AG09319 (cell line): ENCODE results near the gene CFAP45.

Source experiments
- DNase-seq: peaks from one replicate; pipeline ENCODE4 v3.0.0-alpha.2; 2010; ENCODE audit warnings: low read depth; ENCODE audit errors: extremely low read depth
- TF ChIP-seq, protein P1 (sequence below): IDR thresholded peaks from 2 replicates; pipeline ENCODE4 v1.5.1; 2011; ENCODE audit warnings: low read depth, mild to moderate bottlenecking, inconsistent platforms, low read length, moderate library complexity

The CFAP45 gene, protein sequence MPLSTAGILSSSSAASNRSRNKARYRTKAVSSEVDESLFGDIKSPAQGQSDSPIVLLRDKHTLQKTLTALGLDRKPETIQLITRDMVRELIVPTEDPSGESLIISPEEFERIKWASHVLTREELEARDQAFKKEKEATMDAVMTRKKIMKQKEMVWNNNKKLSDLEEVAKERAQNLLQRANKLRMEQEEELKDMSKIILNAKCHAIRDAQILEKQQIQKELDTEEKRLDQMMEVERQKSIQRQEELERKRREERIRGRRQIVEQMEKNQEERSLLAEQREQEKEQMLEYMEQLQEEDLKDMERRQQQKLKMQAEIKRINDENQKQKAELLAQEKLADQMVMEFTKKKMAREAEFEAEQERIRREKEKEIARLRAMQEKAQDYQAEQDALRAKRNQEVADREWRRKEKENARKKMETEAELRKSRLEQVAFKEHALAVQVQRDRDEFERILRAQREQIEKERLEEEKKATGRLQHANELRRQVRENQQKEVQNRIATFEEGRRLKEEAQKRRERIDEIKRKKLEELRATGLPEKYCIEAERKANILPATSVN

DNA sequence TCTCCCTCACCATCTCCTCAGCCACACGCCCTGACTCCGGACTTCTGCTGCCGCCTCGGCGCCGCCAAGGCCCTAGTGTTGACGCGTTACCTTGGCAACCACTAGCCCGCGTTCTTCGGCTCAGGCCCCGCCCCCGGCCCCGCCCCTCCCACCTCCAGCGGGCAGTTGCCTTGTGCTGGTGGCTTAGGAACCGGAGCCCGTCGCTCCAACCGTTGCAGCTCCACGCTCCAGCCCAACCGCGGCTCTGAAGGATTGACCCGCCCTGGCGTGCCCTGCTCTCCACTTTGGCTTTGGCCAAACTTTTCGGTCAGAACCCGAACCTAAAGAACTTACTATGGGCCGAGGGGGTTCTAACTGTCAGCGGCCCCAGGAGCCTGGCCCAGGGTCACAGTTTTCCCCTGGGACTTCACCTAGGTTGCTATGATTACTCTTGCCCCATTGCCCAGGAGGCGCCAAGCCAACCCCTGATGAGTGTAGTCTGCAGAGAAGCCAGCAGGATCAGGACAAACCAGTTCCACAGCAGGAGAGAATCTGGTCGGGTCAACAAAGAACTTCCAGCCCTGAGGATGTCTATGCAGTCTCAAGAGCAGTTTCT is at the start of gene CFAP45:
Gene CFAP45, minus strand, starts transcription at position 80 of the 595 bp plus-strand sequence. Its CDS starts 67 bp downstream, at position 13.
- TF ChIP-seq, protein P1, sequence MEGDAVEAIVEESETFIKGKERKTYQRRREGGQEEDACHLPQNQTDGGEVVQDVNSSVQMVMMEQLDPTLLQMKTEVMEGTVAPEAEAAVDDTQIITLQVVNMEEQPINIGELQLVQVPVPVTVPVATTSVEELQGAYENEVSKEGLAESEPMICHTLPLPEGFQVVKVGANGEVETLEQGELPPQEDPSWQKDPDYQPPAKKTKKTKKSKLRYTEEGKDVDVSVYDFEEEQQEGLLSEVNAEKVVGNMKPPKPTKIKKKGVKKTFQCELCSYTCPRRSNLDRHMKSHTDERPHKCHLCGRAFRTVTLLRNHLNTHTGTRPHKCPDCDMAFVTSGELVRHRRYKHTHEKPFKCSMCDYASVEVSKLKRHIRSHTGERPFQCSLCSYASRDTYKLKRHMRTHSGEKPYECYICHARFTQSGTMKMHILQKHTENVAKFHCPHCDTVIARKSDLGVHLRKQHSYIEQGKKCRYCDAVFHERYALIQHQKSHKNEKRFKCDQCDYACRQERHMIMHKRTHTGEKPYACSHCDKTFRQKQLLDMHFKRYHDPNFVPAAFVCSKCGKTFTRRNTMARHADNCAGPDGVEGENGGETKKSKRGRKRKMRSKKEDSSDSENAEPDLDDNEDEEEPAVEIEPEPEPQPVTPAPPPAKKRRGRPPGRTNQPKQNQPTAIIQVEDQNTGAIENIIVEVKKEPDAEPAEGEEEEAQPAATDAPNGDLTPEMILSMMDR = no peak
- no peak for DNase-seq

DNA sequence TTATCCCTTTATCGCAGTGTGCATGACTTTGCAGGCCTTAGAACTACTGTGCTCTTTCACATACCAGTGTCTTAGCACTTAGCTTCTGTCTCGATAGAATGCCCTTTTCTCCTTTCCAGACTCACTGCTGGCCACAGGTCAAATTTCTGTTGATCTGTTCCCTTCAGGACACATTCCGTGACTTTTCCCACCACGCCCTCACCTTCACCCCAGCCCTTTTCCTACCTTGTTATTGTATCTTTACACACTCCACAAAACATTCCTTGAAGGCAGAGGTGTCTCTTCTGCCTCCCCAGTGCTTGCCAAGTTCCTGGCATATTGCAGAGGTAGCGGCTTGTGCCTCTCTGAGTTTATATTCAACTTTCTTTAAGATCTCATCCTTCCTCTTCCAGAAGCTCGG is 49.2 kb upstream of the CFAP45 start:
- TF ChIP-seq, protein P1 = no peak
- no peak for DNase-seq

DNA sequence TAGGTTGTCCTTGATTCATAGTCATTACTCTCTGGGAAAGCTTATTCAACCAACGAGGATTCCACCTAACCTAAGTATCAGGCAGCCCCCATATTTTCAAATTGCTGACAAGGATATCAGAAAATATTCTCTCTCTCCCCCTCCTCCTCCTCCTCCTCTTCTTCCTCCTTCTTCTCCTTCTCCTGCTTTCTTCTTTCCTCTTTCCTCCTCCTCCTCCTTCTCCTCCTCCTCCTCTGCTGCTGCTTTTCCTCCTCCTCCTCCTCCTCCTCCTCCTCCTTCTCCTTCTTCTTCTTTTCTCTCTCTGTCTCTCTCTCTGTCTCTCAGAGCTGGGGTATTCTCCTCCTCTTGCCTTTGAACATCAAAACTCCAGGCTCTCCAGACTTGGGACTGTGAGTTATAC is 48.0 kb upstream of the CFAP45 start:
- no peak for DNase-seq
- TF ChIP-seq, protein P1 = no peak

DNA sequence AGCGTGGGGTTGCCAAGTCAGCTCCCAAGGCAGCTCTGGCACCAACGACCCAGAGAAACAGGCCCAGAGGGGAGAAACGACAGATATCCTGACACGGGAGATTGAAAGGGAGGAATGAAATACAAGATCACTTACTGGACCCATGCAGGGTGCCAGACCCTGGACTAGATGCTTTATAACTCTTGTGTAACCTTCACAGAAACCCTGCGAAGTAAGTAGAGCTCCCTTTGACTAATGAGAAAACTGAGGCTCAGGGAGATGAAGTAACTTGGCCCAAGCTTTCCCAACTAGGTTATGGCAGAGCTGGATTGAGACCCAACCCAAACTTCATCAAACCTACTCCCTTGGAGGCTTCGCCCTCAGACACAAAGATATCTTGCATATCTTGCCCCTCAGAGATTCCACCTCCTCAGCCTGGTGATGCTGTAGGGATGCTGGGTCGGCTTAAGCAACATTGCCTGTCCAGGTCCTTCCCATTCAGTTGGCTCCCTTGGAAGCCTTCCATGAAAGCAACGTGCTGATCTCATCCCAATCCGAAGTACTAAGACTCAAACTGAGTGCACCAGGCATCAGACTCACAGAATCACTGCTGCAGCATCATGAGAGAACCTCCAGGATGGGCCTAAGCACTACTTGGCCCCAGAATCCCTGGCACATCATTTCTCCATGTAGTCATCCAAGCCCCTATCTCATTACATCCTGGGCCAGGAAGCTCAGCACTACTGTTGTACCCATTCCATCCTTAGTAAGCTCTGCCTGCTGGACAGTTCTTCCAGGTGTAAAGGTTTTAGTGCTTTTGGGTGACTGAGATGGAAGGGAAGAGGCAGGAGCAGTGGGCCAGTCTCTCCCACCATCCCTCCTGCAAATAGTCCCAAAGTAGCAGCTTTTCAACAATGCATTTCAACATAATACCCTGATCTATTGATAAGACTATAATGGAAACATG is 46.5 kb upstream of the CFAP45 start:
- TF ChIP-seq, protein P1 = no peak
- DNase-seq = no peak

DNA sequence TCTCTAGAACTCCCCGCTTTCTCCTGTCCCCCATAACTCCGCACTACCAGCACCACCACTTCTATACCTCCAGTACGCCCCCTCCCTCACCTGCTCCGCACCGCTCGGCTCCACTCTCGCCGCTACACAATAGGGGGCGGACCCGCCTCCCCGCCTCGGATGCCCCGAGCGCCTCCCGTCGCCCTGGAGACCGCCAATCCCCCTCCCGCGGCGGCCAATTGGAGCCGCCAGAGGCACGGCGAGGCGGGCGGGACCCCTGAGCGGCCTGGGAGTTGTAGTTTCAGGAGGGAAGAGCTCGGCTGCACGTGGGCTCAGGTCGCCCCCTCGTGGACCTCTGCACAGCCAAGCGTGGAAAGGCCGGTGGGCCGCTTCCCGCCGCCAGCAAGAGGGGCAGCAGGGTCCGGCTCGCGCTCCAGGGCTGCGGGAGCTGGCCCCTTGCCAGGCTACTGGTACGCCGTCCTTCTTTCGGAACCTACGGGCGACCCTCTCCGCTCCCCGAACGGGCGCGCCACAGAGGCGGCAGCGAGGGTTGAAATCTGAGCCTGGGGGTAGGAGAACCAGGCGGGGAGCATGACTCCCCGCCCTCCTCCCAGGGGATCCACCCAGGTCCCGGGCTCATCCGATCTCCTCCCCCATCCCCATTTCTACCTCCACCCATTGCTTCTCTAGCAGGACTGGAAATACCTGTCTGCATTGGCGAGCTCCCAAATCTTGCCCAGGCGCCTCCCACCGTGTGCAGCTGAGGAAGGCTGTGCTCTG is 45.7 kb upstream of the CFAP45 start, which contains the start of gene IGSF9:
Gene IGSF9, minus strand, starts transcription at position 131 of the 759 bp plus-strand sequence. CDS start 2,159 bp downstream, outside the sequence.
- TF ChIP-seq, protein P1 = peak; percentile 42
- no peak for DNase-seq

DNA sequence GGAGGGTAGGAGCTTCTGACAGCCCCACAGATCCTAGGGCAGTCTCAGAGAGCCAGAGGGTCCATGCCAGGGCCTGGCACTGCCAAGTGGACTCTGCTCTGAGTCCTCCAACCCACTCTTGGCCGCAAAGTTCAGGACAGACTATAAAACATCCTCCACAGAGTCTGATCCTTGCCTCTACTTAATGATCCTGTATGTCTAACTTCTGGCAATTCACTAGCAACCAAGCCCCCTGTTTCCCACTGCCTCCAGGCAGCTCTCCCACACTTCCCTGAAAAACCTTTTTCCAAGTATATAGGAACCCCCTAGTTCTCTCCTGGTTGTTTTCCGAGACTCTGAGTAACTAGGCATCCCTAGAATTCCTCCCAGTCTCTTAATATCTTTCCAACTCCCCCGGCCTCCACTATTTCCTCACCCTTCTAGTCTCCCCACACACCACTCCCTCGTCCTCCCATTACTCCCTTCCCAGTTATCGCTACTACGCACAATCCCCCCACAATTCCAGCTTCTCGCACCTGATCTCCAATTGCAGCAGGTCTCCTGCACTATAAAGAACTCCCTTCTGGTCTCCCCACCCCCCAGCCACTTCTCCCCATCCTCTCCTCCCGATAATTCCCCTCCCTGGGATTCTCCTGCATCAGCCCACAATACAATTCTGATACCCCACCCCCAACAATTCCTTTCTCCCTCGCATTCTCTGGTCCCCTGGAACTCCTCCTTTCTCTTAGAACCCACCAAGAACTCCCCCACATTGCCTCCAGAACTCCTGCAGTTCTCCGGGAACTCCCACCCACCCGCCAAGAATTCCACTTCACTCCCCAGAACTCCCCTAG is 44.9 kb upstream of the CFAP45 start:
- TF ChIP-seq, protein P1 = no peak
- DNase-seq = no peak
